ENCODE data around the gene TRIM38.
"Not testable (repeated sequence)": the region's sequence is repeated elsewhere in the genome, so short reads cannot be mapped to it uniquely, and the experiment has no call there.

The TRIM38 gene

GRCh38 chr6:25972128-25972527 lies 9.5 kb downstream of the TRIM38 start:
- no peak for DNase-seq

GRCh38 chr6:25972902-25973301 lies 10.3 kb downstream of the TRIM38 start:
- DNase-seq, result no peak

- DNase-seq, result no peak
Observed at GRCh38 chr6:25973923-25974555, 11.4 kb downstream of the TRIM38 start.

GRCh38 chr6:25975923-25976560 lies 13.4 kb downstream of the TRIM38 start:
- DNase-seq, result no peak

- no peak for DNase-seq
Observed at GRCh38 chr6:25980935-25981334, 18.3 kb downstream of the TRIM38 start.

- DNase-seq, result no peak
Observed at GRCh38 chr6:25981568-25982263, 19.1 kb downstream of the TRIM38 start.

GRCh38 chr6:25984265-25984664 lies 21.7 kb downstream of the TRIM38 start:
- DNase-seq, result no peak

- DNase-seq, result no peak
Observed at GRCh38 chr6:25987845-25988244, 25.2 kb downstream of the TRIM38 start.

- no peak for DNase-seq
Observed at GRCh38 chr6:25990172-25990873, 27.7 kb downstream of the TRIM38 start.

- peak; percentile 52 for DNase-seq
Observed at GRCh38 chr6:25991785-25992412, 29.3 kb downstream of the TRIM38 start.

- peak; percentile 92 for DNase-seq
Observed at GRCh38 chr6:25992413-25993340, 30.1 kb downstream of the TRIM38 start.

- DNase-seq, result not testable (repeated sequence)
Observed at GRCh38 chr6:25993341-25993684, 30.7 kb downstream of the TRIM38 start.

GRCh38 chr6:25995507-25995906 lies 32.9 kb downstream of the TRIM38 start:
- DNase-seq, result no peak

- no peak for DNase-seq
Observed at GRCh38 chr6:25997921-25998320, 35.3 kb downstream of the TRIM38 start.

- no peak for DNase-seq
Observed at GRCh38 chr6:25998379-25998778, 35.8 kb downstream of the TRIM38 start.

- not testable (repeated sequence) for DNase-seq
Observed at GRCh38 chr6:25999225-25999624, 36.6 kb downstream of the TRIM38 start.

GRCh38 chr6:26000366-26001144 lies 38.0 kb downstream of the TRIM38 start:
- no peak for DNase-seq

- DNase-seq, result peak; percentile 21
Observed at GRCh38 chr6:26003102-26003694, 40.6 kb downstream of the TRIM38 start.

- DNase-seq, result peak; percentile 54
Observed at GRCh38 chr6:26006086-26006939, 43.7 kb downstream of the TRIM38 start.

- DNase-seq, result not testable (repeated sequence)
Observed at GRCh38 chr6:26006940-26007305, 44.3 kb downstream of the TRIM38 start.
